ENCODE measurements around the gene EIF2S2.

Gene EIF2S2

GRCh38 chr20:34047917-34048316, 64.1 kb downstream of the EIF2S2 start:
- Mint-ChIP-seq H3K27ac (peak overlapping the region in 1 of 3 experiments; percentile 35), H3K9me3 (no peaks in the 10 kb centered on the region)

GRCh38 chr20:34047010-34047687, 64.9 kb downstream of the EIF2S2 start:
- Mint-ChIP-seq H3K4me1 (peaks cover 61% of the 10 kb centered on the region), H3K4me3 (no peak overlapping the region), H3K27ac (peak overlapping the region in 1 of 3 experiments; percentile 35), H3K9me3 (no peaks in the 10 kb centered on the region), H3K27me3 (ENCODE audit: low read depth) (no peaks in the 10 kb centered on the region), H3K36me3 (ENCODE audit: low read depth) (peaks cover 8% of the 10 kb centered on the region)
- TF ChIP-seq CTCF (IDR thresholded peaks at IDR 0.05; ENCODE audit: unreplicated experiment in 3 of 3) = no peak

More at GRCh38 chr20:34047917-34048316, 64.1 kb downstream of the EIF2S2 start:
- no peak overlapping the region for H3K4me3 Mint-ChIP-seq
- no peaks in the 10 kb centered on the region for H3K27me3 Mint-ChIP-seq (ENCODE audit: low read depth)
- H3K36me3 Mint-ChIP-seq (ENCODE audit: low read depth) = peaks cover 8% of the 10 kb centered on the region
- H3K4me1 Mint-ChIP-seq = peaks cover 54% of the 10 kb centered on the region
- no peak for TF ChIP-seq CTCF (IDR thresholded peaks at IDR 0.05; ENCODE audit: unreplicated experiment in 3 of 3)

GRCh38 chr20:34045930-34046725, 65.9 kb downstream of the EIF2S2 start:
- Mint-ChIP-seq H3K9me3 (no peaks in the 10 kb centered on the region), H3K27me3 (ENCODE audit: low read depth) (no peaks in the 10 kb centered on the region), H3K27ac (peak overlapping the region; percentile 18 to 75 (median 63)), H3K4me1 (peaks cover 69% of the 10 kb centered on the region), H3K36me3 (ENCODE audit: low read depth) (peaks cover 8% of the 10 kb centered on the region), H3K4me3 (no peak overlapping the region)
- no peak for TF ChIP-seq CTCF (IDR thresholded peaks at IDR 0.05; ENCODE audit: unreplicated experiment in 3 of 3)

- peak overlapping the region in 2 of 3 experiments; percentile 59 to 75 for H3K27ac Mint-ChIP-seq
- H3K4me3 Mint-ChIP-seq = no peak overlapping the region
- H3K27me3 Mint-ChIP-seq (ENCODE audit: low read depth) = no peaks in the 10 kb centered on the region
These were observed 66.7 kb downstream of the EIF2S2 start for GRCh38 chr20:34045294-34045693.

GRCh38 chr20:34043025-34043424, 69.0 kb downstream of the EIF2S2 start:
- H3K4me3 Mint-ChIP-seq = no peak overlapping the region
- TF ChIP-seq CTCF (IDR thresholded peaks at IDR 0.05; ENCODE audit: unreplicated experiment in 3 of 3) = no peak
- peak overlapping the region; percentile 2 to 57 (median 6) for H3K27ac Mint-ChIP-seq
- peaks cover 11% of the 10 kb centered on the region for H3K36me3 Mint-ChIP-seq (ENCODE audit: low read depth)
- no peaks in the 10 kb centered on the region for H3K9me3 Mint-ChIP-seq
- peaks cover 73% of the 10 kb centered on the region for H3K4me1 Mint-ChIP-seq
- no peaks in the 10 kb centered on the region for H3K27me3 Mint-ChIP-seq (ENCODE audit: low read depth)

More at GRCh38 chr20:34045294-34045693, 66.7 kb downstream of the EIF2S2 start:
- Mint-ChIP-seq H3K4me1 (peaks cover 73% of the 10 kb centered on the region), H3K36me3 (ENCODE audit: low read depth) (peaks cover 8% of the 10 kb centered on the region), H3K9me3 (no peaks in the 10 kb centered on the region)
- TF ChIP-seq CTCF (IDR thresholded peaks at IDR 0.05; ENCODE audit: unreplicated experiment in 3 of 3) = no peak

Data from nephron (organoid).